GM13977 (cell line): ENCODE measurements around the gene ARHGAP40.

Experiments
- DNase-seq: peaks from one replicate; pipeline ENCODE4 v3.0.0; 2012; ENCODE audit warnings: low spot score
- CTCF ChIP-seq: IDR thresholded peaks from 2 replicates; pipeline ENCODE4 v1.5.1; 2012; ENCODE audit warnings: mild to moderate bottlenecking, control low read depth; ENCODE audit not compliant: insufficient read depth; ENCODE audit errors: extremely low read depth, missing control alignments
- in situ Hi-C: fragments of 300-500 bp; cut with MboI; formaldehyde crosslinking; loops from one replicate; pipeline ENCODE4 v1.12.0; 2022; ENCODE audit warnings: low sequenced_read_pairs, low pct_unique_long_range_greater_than_20kb, mixed read lengths, inconsistent platforms; ENCODE audit not compliant: unreplicated experiment

Gene ARHGAP40

GRCh38 chr20:38563802-38564431 is 37.7 kb upstream of the ARHGAP40 start:
- no peak for TF ChIP-seq CTCF
- in situ Hi-C loops = no loop called here
- DNase-seq = no peak

- no peak for TF ChIP-seq CTCF
- in situ Hi-C loops = no loop called here
- DNase-seq = no peak
Observed at GRCh38 chr20:38564680-38565079, 36.9 kb upstream of the ARHGAP40 start.

GRCh38 chr20:38566036-38566598 is 35.5 kb upstream of the ARHGAP40 start:
- TF ChIP-seq CTCF = no peak
- no peak for DNase-seq
- in situ Hi-C loops = no loop called here

GRCh38 chr20:38569747-38570525 is 31.7 kb upstream of the ARHGAP40 start:
- no peak for DNase-seq
- TF ChIP-seq CTCF = no peak
- in situ Hi-C loops = no loop called here

GRCh38 chr20:38573413-38573812 is 28.2 kb upstream of the ARHGAP40 start:
- TF ChIP-seq CTCF = no peak

GRCh38 chr20:38579219-38579910 is 22.2 kb upstream of the ARHGAP40 start:
- in situ Hi-C loops = no loop called here
- no peak for TF ChIP-seq CTCF
- no peak for DNase-seq

More at GRCh38 chr20:38573413-38573812, 28.2 kb upstream of the ARHGAP40 start:
- DNase-seq = no peak
- in situ Hi-C loops = no loop called here
